GM19372 (cell line): ENCODE data around the gene SLC23A1.
"Not testable (repeated sequence)": the region's sequence is repeated elsewhere in the genome, so short reads cannot be mapped to it uniquely, and the experiment has no call there.

Experiments
- ATAC-seq: cut with Tn5 transposase; IDR thresholded peaks from one replicate; pipeline ENCODE4 v1.9.1; 2021; ENCODE audit warnings: mild to moderate bottlenecking, low read depth, moderate library complexity; ENCODE audit not compliant: unreplicated experiment

Gene SLC23A1

DNA sequence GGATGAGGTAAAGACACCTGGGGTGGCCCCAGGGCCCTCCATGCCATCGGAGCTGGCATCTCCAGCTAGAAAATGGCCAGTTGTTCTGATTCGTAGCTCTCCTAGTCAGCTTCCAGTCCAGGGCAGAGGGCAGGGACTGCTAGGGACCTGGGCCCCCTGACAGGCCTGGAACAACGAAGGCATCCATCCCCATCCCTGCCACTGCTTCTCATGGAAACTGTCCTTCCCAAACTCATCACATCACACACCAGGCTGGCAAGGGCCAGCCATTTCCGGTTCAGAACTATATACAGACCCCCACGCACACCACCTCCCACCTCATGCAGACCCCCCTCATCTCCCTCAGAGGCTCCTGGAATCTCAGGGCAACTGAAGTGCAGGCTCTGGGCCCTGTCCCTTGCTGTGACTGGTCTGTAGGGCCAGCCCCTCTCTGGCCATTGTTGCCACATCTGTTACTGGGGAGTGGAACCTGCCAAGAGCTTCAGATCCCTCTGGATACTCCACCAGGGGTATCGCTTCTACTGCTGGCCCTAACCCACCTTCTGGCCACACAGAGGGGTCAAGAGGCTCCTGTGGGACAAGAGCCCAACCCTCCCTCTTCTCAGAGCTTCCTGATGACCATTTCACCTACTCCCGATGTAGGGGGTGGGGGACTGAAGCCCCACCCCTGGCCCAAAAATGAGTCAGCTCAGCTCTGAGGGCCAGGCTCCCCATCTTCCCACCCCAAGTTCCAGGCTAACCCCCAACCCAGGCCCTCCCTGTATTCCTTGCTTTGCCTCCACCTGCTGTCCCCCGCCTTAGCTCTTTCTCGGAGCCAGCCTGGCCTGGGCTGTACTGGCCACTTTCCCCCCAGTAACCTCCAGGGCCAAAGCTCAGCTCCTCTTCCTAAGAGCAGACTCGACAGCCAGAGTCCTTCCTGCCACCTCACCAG lies 7.8 kb upstream of the SLC23A1 start:
- no peak for ATAC-seq

DNA sequence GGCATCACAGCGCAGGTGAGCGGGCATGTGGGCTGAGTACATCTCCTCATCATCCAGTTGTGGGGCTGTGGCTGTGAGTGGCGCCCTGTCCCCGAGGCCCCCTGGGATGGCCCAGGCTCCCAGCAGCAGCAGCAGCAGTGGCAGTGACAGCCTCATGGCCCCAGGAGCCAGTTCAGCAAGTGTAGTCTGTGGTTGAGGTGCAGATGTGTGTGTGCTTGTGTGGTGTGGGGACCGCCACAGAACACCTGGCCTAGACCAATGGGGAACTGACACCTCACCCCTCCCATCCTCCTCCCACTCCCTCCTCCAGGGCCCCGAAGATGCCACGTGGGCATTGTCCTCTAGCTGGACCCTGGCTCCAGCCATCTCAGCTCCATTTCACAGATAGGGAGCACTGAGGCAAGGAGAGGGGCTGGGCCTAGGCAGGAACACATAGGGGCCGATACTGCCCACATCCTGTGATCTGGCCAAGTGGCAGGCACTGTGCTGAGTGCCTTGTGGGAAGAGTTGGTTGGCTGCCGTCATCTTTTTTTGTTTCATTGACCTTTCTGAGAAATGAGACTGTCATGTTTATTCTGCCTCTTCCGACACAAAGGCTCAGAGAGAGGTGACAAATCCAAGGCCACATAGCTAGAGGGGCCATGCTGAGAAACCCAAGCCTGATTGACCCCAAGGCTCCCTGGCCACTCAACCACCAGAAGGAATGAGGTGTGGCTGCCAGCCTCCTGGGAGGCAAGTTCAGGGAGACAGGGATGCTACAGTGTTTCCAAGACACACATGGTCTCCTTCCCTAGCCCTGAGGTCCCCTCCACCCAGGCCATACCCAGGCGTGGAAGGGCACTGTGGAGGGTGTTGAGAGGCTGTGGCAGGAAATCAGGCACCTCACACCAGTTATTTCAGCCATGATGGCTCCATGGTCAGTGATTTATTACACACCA lies 6.9 kb upstream of the SLC23A1 start, which contains the start of gene MZB1:
Gene MZB1, minus strand, starts transcription at position 213 of the 938 bp plus-strand sequence. Its CDS starts 57 bp downstream, at position 156.
- peak; percentile 31 for ATAC-seq

DNA sequence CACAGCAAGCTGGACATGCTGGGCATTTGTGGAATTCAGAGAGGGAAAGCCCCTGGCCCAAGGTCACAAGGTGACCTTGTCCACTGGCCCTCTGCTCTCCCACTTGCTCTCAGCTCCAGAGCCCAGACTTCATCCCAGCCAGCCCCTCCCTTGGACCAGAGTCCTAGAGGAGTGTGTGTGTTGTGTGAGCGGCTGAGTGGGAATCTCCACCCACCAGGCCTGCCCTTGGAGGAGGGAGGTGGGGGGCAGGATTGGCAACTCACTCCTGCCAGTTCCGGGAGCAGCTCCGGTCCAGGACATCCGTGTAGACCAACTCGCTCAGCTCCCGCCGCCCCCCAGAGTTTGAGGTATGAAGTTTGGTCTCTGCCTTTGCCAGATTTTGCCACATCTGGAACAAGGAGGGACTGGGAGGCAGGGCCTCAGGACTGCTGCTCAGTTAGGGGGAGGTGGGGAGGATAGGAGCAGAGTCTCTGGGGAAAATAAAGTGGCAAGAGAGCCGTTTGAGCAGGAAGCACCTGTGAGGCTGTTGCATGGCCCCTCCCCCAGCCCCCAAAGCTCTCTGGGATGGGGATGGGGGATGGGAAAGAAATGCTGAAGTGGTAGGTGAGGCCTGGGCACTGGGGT lies 5.2 kb upstream of the SLC23A1 start:
- no peak for ATAC-seq

DNA sequence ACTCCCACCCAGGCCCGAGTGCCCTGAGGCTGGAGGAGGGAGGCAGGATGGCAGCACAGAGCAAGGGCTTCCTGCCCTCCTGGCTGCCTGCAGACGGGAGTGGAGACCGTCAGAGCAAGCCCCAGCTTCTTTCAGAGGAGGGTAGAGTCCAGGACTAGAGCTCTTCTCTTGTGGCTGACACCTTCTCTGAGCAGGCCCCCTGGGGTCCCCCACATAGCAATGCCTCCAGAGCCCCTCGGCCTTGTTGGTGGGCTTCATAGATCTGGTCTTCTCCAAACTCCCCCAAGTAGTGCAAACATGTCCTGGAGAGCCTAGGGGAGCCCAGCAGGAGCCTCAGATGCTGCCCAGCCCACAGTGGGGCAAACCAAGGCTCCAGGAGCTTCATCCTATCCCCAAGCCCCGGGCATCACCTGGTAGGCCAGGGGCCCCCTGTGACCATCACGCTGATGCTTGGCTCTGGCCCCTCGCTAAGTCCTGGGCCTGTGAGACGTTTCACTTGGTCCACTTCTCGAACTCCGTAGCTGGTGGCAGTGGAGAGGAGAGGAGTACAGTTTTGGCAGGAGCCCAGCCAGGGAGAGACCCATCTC lies 4.6 kb upstream of the SLC23A1 start:
- ATAC-seq: no peak

DNA sequence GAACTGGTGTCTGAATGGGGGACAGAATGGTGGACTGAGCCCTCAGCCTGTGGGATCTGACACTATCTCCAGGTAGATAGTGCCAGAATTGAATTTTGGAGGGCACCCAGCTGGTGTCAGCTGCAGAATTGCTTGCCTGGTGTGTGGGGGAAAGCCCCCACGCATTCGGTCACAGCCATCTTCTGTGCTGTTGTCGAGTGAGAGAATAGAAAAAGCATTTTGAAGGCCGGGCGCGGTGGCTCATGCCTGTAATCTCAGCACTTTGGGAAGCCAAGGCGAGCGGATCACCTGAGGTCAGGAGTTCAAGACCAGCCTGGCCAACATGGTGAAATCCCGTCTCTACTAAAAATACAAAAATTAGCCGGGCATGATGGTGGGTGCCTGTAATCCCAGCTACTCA lies 3.9 kb upstream of the SLC23A1 start:
- not testable (repeated sequence) for ATAC-seq

DNA sequence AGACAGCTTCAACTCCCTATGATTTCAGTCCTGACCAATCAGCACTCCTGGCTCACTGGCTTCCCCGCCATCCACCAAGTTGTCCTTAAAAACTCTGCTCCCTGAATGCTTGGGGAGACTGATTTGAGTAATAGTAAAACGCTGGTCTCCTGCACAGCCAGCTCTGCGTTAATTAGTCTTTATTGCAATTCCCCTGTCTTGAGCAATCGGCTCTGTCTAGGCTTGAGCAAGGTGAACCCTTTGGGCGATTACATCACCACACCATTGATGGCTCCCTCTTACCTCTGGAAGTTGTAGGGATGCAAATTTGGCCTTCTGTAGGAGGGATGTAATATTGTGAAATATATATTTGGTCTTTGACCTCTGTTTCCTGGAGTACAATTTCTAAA lies 2.9 kb upstream of the SLC23A1 start:
- no peak for ATAC-seq

DNA sequence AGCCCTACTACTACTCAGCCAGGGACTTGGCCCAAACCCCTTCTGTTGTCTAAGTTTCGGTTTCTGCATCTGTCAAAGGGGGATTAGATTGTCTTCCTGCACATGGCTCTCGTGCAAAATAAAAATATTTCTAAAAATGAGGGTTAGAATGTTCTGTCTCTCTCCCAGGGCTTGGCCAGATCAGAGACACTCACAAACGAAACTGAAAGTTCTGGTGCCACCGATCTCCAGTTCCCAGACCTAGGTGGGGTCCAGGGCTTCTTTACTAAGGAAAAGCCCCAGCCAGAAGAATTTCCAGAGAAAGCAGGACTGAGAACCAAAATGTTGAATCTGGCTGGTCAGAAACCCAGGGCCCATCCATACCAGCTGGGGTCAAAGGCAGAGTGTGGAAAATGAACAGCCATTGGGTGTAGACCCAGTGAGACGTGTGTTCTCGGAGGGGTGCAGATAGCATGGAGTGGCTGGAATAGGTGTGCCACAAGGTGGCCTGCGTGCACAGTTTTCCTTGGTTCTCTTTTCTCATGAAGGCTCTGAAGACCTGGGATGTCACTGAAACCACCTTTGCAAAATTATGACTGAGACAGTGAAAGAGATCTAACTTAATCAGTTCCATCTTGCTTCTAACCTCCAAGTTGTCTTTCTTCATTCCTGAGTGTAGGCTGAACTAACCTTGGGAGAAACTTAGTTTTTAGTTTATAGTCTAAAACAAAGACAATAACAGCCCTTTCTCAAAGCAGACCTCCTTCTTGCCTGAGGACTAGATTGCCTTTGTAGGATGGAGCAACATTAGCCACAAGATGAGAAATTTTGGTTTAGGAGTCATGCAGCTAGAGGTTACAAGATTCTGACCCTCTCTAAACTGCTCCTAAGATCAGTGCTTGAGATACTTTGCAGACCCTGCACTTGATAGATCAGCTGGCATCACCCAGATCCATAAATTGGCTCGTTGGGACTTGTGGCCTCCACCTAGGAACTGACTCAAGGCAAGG lies 2.3 kb upstream of the SLC23A1 start:
- no peak for ATAC-seq

DNA sequence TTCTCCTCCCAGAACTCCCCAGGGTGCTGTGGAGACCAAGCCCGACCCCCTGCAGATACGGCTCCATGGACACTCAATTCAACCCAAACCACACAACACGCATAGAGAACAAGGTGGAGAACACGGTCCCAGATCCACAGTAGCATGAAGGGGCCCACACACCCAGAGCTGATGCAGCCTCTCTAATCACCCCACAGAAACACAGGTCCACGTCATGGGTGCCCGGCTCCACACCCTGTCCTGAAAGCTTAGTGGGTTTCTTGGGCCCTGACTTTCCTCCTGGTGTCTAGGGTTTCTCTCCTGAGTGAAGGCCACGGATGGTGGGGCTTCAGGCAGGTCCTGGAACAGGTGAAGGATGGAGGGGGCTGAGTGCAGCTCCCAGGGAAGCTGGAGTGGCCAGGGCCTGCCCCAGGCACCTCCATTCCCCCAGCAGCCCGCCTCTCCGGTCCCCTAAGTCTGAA lies 1.5 kb upstream of the SLC23A1 start:
- ATAC-seq: no peak

DNA sequence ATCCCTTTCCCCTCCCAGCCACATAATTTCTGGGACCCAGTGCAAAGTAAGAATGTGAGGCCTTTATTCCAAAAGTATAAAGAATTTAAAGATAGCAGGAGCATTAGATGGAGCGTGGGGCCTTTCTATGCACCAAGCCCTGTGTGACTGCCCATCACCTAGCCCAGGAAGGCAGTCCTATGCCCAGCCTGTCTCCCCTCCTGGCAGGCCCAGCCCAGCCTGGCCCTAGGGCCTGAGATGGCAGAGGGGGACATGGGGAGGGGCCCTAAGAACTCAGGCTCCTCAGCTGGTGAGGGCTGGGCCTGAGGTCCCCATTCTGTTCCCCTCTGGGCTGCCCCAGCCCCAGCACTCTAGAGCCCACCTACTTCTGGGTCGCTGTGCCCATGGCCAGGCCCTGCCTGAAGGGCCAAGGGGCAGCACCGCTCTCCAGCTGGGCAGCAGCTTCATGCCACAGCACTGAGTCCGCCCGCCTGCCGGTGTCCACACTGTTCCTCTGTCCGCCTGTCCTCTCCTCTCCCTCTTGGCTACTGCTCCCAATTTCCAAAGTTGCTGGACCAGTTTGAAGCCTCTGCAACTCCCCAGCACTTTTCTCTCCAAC lies 995 bp upstream of the SLC23A1 start:
- ATAC-seq: no peak

DNA sequence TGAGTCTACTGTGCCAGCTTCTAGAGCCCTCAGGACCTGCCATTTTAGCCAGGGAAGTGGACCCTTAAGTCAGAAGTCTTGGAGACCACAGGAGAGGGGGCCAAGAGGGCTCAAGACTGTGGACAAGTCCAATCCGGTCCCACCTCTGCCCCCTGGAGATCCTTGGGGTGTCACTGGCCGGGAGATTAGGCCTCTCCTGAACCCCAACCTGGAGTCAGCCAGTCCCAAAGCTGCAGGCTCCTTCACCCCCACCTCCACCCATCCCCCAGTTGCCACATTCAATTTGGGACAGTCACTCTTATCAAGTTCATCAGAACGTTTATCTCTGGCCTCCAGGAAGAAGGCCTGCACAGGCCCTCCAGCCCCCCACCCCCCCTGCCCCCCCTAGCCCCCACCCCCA lies 290 bp downstream of the SLC23A1 start:
- ATAC-seq: no peak

DNA sequence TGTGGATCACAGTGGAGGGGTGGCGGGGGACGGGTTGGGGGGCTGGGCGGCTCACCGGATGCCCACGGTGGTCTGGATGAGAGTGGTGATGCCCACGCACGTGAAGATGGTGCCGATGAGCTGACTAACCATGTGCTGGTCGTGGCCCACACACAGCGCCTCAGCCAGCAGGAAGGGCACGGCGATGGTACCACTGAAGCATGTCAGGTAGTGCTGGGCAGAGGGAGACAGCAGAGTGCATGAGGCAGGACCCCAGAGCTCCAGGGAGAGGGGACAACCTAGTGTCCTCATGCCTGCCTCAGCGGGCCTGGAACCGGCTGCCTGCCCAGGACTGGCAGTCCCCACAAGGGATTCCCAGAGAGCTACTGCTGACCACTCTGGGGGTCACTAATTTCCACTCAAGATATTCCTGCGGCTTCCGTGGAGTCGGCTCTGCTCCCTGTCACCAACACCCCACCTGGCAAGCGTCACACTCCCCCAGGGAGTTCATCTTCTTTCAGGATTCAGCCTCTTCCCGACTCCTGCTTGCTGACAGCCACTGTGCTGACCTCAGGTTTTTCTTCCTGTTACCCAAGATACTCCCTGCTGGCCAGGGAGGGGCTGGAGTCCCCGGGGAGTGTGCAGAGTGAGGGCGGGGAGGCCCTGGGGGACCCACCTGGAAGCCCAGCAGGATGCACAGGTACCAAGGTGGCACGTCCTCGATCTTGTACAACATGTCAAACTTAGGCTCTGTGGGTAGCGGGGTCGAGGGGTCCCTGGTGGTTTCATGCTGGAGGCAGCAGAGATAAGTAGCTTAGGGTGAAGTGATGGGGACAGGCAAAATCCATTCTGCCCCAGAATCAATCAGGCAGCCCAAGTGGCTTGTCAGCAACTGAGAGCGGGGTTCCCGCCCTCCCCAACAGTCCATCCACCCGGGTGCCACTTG lies 998 bp downstream of the SLC23A1 start:
- ATAC-seq: no peak

DNA sequence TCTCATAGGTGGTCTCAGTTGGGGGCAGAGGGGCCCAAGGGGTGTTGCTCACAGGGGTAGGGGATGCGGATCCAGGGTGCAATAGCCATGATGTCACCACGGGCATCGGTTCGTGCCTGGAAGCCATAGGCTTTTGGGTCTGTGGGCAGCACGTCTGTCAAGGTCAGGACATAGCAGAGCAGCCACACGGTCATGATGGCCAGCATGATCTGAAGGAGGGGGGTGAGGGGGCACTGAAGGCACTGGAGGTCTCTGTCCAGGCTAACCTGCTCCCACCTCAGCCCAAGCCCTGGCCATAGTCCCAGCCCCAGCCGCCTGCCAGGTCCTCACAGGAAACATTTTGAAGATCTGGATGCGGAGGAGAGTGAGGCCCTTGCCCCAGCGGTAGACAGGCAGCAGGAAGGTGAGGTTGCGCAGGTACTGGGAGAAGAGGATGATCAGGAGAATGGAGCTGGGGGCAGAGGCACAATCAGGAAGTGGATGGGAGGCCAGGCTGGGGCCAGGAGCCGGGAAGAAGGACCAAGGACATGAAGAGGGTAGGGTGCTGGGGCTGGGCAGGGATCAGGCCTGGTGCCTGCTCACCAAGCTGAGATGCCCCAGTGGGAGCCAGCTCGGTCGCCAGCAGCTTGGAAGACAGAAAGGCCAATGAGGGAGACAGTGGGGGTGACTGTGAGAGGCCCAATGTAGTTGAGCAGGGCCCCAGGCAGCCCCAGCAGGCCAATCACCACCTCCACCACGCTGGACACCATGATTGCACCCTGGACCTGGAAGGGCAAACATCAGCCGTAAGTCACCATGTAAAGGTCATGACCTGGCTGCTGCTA lies 3.3 kb downstream of the SLC23A1 start:
- ATAC-seq: no peak

DNA sequence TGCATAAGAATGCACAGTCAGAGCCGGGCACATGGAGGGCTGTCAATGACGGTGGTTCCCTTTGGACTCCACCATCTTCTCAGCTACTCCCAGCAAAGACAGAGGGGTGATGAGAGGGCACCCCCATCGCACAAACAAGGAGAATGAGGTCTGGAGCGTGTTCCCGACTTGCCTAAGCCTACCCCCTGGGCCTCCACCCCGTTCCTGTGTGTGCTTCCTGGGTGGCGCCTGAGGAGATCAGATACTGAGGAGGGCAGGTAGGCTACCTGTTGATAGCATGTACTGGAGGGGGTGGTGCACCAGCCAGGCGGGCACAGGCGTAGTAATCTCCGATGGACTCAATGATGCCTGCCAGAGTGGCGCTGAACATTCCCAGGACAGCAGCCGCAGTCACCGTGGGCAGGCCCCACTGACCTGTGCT lies 4.1 kb downstream of the SLC23A1 start:
- no peak for ATAC-seq

DNA sequence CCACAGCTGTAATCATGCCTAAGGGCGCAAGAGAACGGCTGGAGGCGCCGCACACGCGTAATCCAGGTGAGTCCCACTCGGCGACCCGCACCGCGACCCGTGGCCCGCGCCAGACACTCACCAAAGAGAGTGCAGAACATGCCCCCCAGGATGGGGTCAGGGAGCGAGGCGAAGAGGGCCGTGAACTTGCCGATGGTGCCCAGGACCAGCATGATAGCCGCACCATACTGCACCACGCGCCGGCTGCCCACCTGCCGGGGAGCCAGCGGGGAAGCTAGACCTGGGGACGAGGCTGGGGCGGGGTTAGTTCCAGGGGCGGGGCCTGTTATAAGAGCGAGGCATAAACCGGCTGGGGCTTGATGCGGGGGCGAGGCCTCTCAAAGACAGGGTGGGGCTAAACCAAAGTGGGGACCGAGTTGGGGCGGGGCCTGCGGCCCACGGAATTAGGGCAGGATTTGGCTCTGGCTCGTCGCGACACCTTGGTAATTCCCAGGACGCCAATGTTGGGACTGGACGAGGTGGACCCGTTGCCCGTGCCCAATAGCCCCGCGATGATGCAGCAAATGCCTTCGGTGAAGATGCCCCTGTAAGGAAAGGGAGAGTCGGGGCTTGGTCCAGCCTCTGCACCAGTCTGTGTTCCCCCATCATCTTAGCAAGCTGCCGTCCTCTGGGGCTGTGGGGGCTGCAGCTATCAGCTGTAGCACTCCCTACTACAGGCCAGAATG lies 4.8 kb downstream of the SLC23A1 start:
- ATAC-seq: no peak

DNA sequence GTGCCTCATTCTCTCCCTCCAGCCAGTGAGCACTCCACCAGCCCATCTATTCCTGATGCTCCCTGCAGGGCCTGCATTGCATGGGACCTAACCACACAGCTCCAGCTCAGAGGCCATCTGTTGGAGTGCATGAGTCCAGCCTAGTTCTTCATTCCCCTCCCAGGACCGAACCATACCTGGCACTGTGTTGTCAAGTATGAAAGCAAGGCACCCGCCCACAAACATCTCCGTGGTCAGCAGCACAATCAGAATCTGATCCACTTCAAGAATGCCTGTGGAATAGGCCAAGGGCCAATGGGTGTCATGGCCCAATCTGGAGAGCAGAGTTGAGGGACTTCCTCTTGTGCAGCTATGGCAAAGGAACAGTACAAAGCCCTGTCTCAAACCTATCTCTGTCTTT lies 5.9 kb downstream of the SLC23A1 start:
- no peak for ATAC-seq

DNA sequence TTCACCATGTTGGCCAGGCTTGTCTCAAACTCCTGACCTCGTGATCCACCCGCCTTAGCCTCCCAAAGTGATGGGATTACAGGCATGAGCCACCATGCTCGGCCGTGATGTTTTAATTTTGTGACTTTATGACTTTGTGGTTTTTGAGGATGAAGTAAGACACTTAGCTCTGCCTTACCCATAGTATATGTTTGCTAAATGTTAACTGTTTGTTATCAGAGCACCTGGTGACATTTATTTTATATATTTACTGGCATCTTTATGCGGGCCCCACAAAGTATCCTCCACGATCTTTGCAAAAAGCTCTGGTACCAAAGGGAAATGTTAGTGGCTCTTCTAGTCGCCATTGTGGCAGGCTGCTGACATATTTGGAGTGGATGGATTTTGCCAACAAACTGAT lies 6.7 kb downstream of the SLC23A1 start:
- ATAC-seq: no peak
